ENCODE data around the gene CCDC13. TPM values are rescaled to one million over a fixed set of nuclear protein-coding genes. Genes with fewer than 3 reads are reported as not detected.

Gene CCDC13
- total RNA-seq, 1 experiment from 2014 or later: 0.82 TPM

DNA sequence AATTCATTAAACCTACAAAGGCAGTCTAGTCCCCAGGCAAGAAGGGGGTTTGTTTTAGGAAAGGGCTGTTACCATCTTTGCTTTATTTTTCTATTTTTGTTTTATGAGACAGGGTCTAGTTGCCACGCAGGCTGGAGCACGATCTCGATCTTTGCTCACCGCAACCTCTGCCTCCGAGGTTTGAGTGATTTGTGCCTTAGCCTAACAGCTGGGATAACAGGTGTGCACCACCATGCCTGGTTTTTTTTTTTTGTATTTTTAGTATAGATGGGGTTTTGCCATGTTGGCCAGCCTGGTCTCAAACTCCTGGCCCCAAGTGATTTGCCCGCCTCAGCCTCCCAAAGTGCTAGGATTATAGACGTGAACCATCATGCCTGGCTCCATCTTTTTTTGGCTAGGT, 26.3 kb upstream of the CCDC13 start:
- ChIA-PET POLR2A (no interaction called here), CTCF (no interaction called here)
- Histone ChIP-seq H3K36me3 (ENCODE audit: control insufficient read depth, insufficient read depth, low read length) (no peaks in the 10 kb centered on the region; the same call in 1 of the 2 replicates), H3K4me3 (ENCODE audit: low read depth, low read length) (no peak overlapping the region), H3K27me3 (replicated peaks; ENCODE audit: control insufficient read depth, insufficient read depth, low read length) (no peaks in the 10 kb centered on the region), H3K9me3 (peaks cover 6% of the 10 kb centered on the region; the same call in 1 of the 2 replicates), H3K4me1 (peaks cover 10% of the 10 kb centered on the region; the same call in 1 of the 2 replicates)
- peaks cover 38% of the 10 kb centered on the region for H3K36me3 Mint-ChIP-seq (ENCODE audit: insufficient read depth, unreplicated experiment)
- no peaks in the 10 kb centered on the region for H3K4me1 Mint-ChIP-seq (ENCODE audit: low read depth, unreplicated experiment)
- no peak for DNase-seq
- no TSS peak for BruUV-seq (replicated peaks)
- H3K4me3 Mint-ChIP-seq (ENCODE audit: unreplicated experiment): no peak overlapping the region
- H3K27ac Mint-ChIP-seq (ENCODE audit: unreplicated experiment): no peak overlapping the region
- TF ChIP-seq, protein P1, sequence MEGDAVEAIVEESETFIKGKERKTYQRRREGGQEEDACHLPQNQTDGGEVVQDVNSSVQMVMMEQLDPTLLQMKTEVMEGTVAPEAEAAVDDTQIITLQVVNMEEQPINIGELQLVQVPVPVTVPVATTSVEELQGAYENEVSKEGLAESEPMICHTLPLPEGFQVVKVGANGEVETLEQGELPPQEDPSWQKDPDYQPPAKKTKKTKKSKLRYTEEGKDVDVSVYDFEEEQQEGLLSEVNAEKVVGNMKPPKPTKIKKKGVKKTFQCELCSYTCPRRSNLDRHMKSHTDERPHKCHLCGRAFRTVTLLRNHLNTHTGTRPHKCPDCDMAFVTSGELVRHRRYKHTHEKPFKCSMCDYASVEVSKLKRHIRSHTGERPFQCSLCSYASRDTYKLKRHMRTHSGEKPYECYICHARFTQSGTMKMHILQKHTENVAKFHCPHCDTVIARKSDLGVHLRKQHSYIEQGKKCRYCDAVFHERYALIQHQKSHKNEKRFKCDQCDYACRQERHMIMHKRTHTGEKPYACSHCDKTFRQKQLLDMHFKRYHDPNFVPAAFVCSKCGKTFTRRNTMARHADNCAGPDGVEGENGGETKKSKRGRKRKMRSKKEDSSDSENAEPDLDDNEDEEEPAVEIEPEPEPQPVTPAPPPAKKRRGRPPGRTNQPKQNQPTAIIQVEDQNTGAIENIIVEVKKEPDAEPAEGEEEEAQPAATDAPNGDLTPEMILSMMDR (IDR thresholded peaks at IDR 0.05; ENCODE audit: insufficient read depth in 1 of 2, low read depth in 1 of 2, low read length in 1 of 2, severe bottlenecking in 1 of 2, unreplicated experiment in 1 of 2): no peak
- no peaks in the 10 kb centered on the region for H3K9me3 Mint-ChIP-seq (ENCODE audit: unreplicated experiment)
- intact Hi-C loops (cut with micrococcal nuclease; ENCODE audit: unreplicated experiment): no loop called here
- no peaks in the 10 kb centered on the region for H3K27me3 Mint-ChIP-seq (ENCODE audit: insufficient read depth, unreplicated experiment)

DNA sequence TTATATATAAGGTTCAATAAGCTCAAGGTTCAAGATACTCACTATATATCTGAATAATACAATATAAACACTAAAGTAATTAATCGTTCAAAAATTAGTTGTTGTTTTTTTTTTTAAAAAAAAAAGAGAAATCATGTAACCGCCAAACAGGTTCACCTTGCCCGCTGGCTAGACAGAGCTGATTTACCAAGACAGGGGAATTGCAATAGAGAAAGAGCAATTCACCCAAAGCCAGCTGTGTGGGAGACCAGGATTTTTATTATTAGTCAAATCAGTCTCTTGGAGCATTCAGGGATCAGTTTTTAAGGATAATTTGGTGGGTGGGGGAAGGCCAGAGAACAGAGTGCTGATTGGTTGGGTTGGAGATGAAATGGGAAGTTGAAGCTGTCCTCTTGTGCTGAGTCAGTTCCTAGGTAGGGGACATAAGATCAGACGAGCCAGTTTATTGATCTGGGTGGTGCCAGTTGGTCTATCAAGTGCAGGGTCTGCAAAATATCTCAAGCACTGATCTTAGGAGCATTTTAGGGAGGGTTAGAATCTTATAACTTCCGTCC, 23.4 kb upstream of the CCDC13 start:
- BruUV-seq (replicated peaks): no TSS peak
- no peaks in the 10 kb centered on the region for H3K27me3 ChIP-seq (replicated peaks; ENCODE audit: control insufficient read depth, insufficient read depth, low read length)
- POLR2A ChIA-PET: no interaction called here
- H3K27ac Mint-ChIP-seq (ENCODE audit: unreplicated experiment): no peak overlapping the region
- TF ChIP-seq, protein P1 (IDR thresholded peaks at IDR 0.05; ENCODE audit: insufficient read depth in 1 of 2, low read depth in 1 of 2, low read length in 1 of 2, severe bottlenecking in 1 of 2, unreplicated experiment in 1 of 2): no peak
- H3K4me1 ChIP-seq: no peaks in the 10 kb centered on the region
- no peaks in the 10 kb centered on the region for H3K9me3 Mint-ChIP-seq (ENCODE audit: unreplicated experiment)
- no peaks in the 10 kb centered on the region for H3K36me3 ChIP-seq (ENCODE audit: control insufficient read depth, insufficient read depth, low read length)
- DNase-seq: no peak
- intact Hi-C loops (cut with micrococcal nuclease; ENCODE audit: unreplicated experiment): no loop called here
- H3K4me3 ChIP-seq (ENCODE audit: low read depth, low read length): no peak overlapping the region
- H3K4me3 Mint-ChIP-seq (ENCODE audit: unreplicated experiment): no peak overlapping the region
- peaks cover 6% of the 10 kb centered on the region; the same call in 1 of the 2 replicates for H3K9me3 ChIP-seq
- CTCF ChIA-PET: interaction anchor here (0.7 kb wide), 1 partner anchor 251 kb away, joined by 4 read pairs; no protein-coding TSS in a partner anchor
- H3K27me3 Mint-ChIP-seq (ENCODE audit: insufficient read depth, unreplicated experiment): no peaks in the 10 kb centered on the region
- H3K4me1 Mint-ChIP-seq (ENCODE audit: low read depth, unreplicated experiment): no peaks in the 10 kb centered on the region
- H3K36me3 Mint-ChIP-seq (ENCODE audit: insufficient read depth, unreplicated experiment): peaks cover 51% of the 10 kb centered on the region

DNA sequence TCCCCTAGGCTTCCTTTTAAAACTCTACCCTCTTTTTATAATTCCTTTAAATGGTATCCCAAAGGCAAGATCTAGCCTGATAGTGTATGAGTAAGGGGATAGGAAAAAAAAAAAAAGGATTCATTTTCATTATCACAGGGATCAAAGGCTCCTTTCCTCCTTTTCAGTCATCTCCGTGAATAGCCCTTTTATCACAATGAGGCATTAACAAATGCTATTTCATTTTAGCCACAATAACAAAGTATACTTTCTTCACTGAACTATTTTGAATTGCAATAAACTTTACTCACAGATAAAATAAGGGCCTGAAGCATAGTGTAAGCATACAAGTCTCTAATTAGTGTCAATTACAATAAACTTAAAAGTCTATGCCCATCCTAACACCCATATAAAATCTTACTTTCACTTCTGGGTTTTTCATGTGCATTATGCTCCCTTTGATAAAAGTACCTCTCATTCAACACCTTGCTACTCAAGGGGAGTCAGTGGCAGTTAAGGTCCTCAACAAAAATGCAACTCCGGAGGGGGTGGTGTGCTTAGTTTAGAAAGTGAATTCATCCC, 22.6 kb upstream of the CCDC13 start:
- TSS peak; percentile 1 for BruUV-seq (replicated peaks)

More for the DNA sequence above, 22.6 kb upstream of the CCDC13 start:
- intact Hi-C loops (cut with micrococcal nuclease; ENCODE audit: unreplicated experiment): no loop called here
- Histone ChIP-seq H3K4me1 (no peaks in the 10 kb centered on the region), H3K4me3 (ENCODE audit: low read depth, low read length) (no peak overlapping the region), H3K27me3 (replicated peaks; ENCODE audit: control insufficient read depth, insufficient read depth, low read length) (no peaks in the 10 kb centered on the region), H3K36me3 (ENCODE audit: control insufficient read depth, insufficient read depth, low read length) (no peaks in the 10 kb centered on the region), H3K9me3 (peaks cover 6% of the 10 kb centered on the region; the same call in 1 of the 2 replicates)
- Mint-ChIP-seq H3K4me1 (ENCODE audit: low read depth, unreplicated experiment) (no peaks in the 10 kb centered on the region), H3K4me3 (ENCODE audit: unreplicated experiment) (no peak overlapping the region), H3K9me3 (ENCODE audit: unreplicated experiment) (no peaks in the 10 kb centered on the region), H3K27ac (ENCODE audit: unreplicated experiment) (no peak overlapping the region), H3K36me3 (ENCODE audit: insufficient read depth, unreplicated experiment) (peaks cover 50% of the 10 kb centered on the region), H3K27me3 (ENCODE audit: insufficient read depth, unreplicated experiment) (no peaks in the 10 kb centered on the region)
- DNase-seq: no peak
- POLR2A ChIA-PET: no interaction called here
- TF ChIP-seq, protein P1 (IDR thresholded peaks at IDR 0.05; ENCODE audit: insufficient read depth in 1 of 2, low read depth in 1 of 2, low read length in 1 of 2, severe bottlenecking in 1 of 2, unreplicated experiment in 1 of 2): no peak
- CTCF ChIA-PET: no interaction called here

Data from Caco-2 (cell line).